ENCODE results near the gene CATSPER3.

Gene CATSPER3

GRCh38 chr5:135054546-135054945 is 86.8 kb downstream of the CATSPER3 start:
- no peaks in the 10 kb centered on the region; a peak in 1 of 22 replicates for H3K27me3 ChIP-seq
- H3K4me2 ChIP-seq = peak overlapping the region in 3 of 11 experiments; percentile 10 to 82 (median 66); a peak in 4 of 22 replicates
- H3K27ac ChIP-seq = no peak overlapping the region
- H3K9me3 ChIP-seq (replicated peaks in 1 of 11) = peaks cover 0 to 5% (median 0%) of the 10 kb centered on the region in 11 experiments; a peak in 1 of 22 replicates
- H3K36me3 ChIP-seq = no peaks in the 10 kb centered on the region
- peaks cover 0 to 23% (median 17%) of the 10 kb centered on the region in 10 experiments; a peak in 17 of 20 replicates for H3K4me1 ChIP-seq
- no peaks in the 10 kb centered on the region; a peak in 1 of 22 replicates for H4K20me1 ChIP-seq
- TF ChIP-seq Cebpa-rat (IDR thresholded peaks at IDR 0.05) = no peak
- H3K9ac ChIP-seq = no peak overlapping the region
- H3K4me3 ChIP-seq = no peak overlapping the region

- Histone ChIP-seq H4K20me1 (no peaks in the 10 kb centered on the region; a peak in 1 of 22 replicates), H3K4me2 (no peak overlapping the region), H3K4me1 (peaks cover 0 to 23% (median 17%) of the 10 kb centered on the region in 10 experiments; a peak in 17 of 20 replicates), H3K36me3 (no peaks in the 10 kb centered on the region), H3K27me3 (no peaks in the 10 kb centered on the region), H3K4me3 (no peak overlapping the region), H3K27ac (no peak overlapping the region), H3K9me3 (replicated peaks in 1 of 11) (peaks cover 0 to 2% (median 0%) of the 10 kb centered on the region in 11 experiments; a peak in 1 of 22 replicates), H3K9ac (no peak overlapping the region)
- no peak for TF ChIP-seq Cebpa-rat (IDR thresholded peaks at IDR 0.05)
Measured at GRCh38 chr5:135055396-135055795, 87.7 kb downstream of the CATSPER3 start.

- Histone ChIP-seq H3K9ac (no peak overlapping the region), H3K27ac (no peak overlapping the region), H3K36me3 (no peaks in the 10 kb centered on the region), H3K4me2 (no peak overlapping the region), H3K9me3 (replicated peaks in 1 of 11) (no peaks in the 10 kb centered on the region), H3K4me1 (peaks cover 0 to 23% (median 17%) of the 10 kb centered on the region in 10 experiments; a peak in 17 of 20 replicates), H3K27me3 (no peaks in the 10 kb centered on the region), H3K4me3 (no peak overlapping the region), H4K20me1 (no peaks in the 10 kb centered on the region; a peak in 1 of 22 replicates)
- no peak for TF ChIP-seq Cebpa-rat (IDR thresholded peaks at IDR 0.05)
Measured at GRCh38 chr5:135056316-135057030, 88.8 kb downstream of the CATSPER3 start.

GRCh38 chr5:135057233-135057632 is 89.5 kb downstream of the CATSPER3 start:
- H3K27ac ChIP-seq = no peak overlapping the region

GRCh38 chr5:135058331-135058732 is 90.6 kb downstream of the CATSPER3 start:
- H3K4me1 ChIP-seq = peaks cover 0 to 12% (median 8%) of the 10 kb centered on the region in 10 experiments; a peak in 17 of 20 replicates
- H3K4me2 ChIP-seq = no peak overlapping the region
- H3K27me3 ChIP-seq = no peaks in the 10 kb centered on the region
- no peak overlapping the region for H3K9ac ChIP-seq
- H3K27ac ChIP-seq = no peak overlapping the region
- no peak overlapping the region for H3K4me3 ChIP-seq
- no peaks in the 10 kb centered on the region; a peak in 2 of 22 replicates for H4K20me1 ChIP-seq
- no peaks in the 10 kb centered on the region for H3K36me3 ChIP-seq
- no peaks in the 10 kb centered on the region for H3K9me3 ChIP-seq (replicated peaks in 1 of 11)
- no peak for TF ChIP-seq Cebpa-rat (IDR thresholded peaks at IDR 0.05)

More at GRCh38 chr5:135057233-135057632, 89.5 kb downstream of the CATSPER3 start:
- TF ChIP-seq Cebpa-rat (IDR thresholded peaks at IDR 0.05) = no peak
- H3K27me3 ChIP-seq = no peaks in the 10 kb centered on the region
- no peak overlapping the region for H3K4me3 ChIP-seq
- H3K9ac ChIP-seq = no peak overlapping the region
- no peak overlapping the region for H3K4me2 ChIP-seq
- peaks cover 0 to 21% (median 17%) of the 10 kb centered on the region in 10 experiments; a peak in 17 of 20 replicates for H3K4me1 ChIP-seq
- no peaks in the 10 kb centered on the region for H3K9me3 ChIP-seq (replicated peaks in 1 of 11)
- no peaks in the 10 kb centered on the region; a peak in 1 of 22 replicates for H4K20me1 ChIP-seq
- no peaks in the 10 kb centered on the region for H3K36me3 ChIP-seq

GRCh38 chr5:135059000-135059923 is 91.6 kb downstream of the CATSPER3 start:
- Histone ChIP-seq H3K27ac (no peak overlapping the region), H3K4me2 (no peak overlapping the region), H3K27me3 (no peaks in the 10 kb centered on the region), H4K20me1 (no peaks in the 10 kb centered on the region; a peak in 2 of 22 replicates), H3K9ac (no peak overlapping the region), H3K36me3 (no peaks in the 10 kb centered on the region), H3K9me3 (replicated peaks in 1 of 11) (no peaks in the 10 kb centered on the region), H3K4me1 (peaks cover 0 to 2% (median 0%) of the 10 kb centered on the region in 10 experiments; a peak in 4 of 20 replicates), H3K4me3 (no peak overlapping the region)
- no peak for TF ChIP-seq Cebpa-rat (IDR thresholded peaks at IDR 0.05)

- TF ChIP-seq Cebpa-rat (IDR thresholded peaks at IDR 0.05) = no peak
- Histone ChIP-seq H3K4me2 (no peak overlapping the region), H3K9me3 (replicated peaks in 1 of 11) (no peaks in the 10 kb centered on the region), H4K20me1 (no peaks in the 10 kb centered on the region; a peak in 2 of 22 replicates), H3K27ac (no peak overlapping the region), H3K9ac (no peak overlapping the region), H3K4me1 (no peaks in the 10 kb centered on the region), H3K36me3 (no peaks in the 10 kb centered on the region), H3K27me3 (no peaks in the 10 kb centered on the region), H3K4me3 (no peak overlapping the region)
Measured at GRCh38 chr5:135060021-135060420, 92.3 kb downstream of the CATSPER3 start.

GRCh38 chr5:135061001-135061400 is 93.3 kb downstream of the CATSPER3 start:
- Histone ChIP-seq H3K4me2 (no peak overlapping the region), H3K36me3 (no peaks in the 10 kb centered on the region), H4K20me1 (no peaks in the 10 kb centered on the region; a peak in 2 of 22 replicates), H3K27ac (no peak overlapping the region), H3K9ac (no peak overlapping the region), H3K4me3 (no peak overlapping the region), H3K27me3 (no peaks in the 10 kb centered on the region), H3K4me1 (no peaks in the 10 kb centered on the region), H3K9me3 (replicated peaks in 1 of 11) (no peaks in the 10 kb centered on the region)
- TF ChIP-seq Cebpa-rat (IDR thresholded peaks at IDR 0.05) = no peak
